HG03196 (cell line): ENCODE results near the gene ME3.
"Not testable (repeated sequence)": the region's sequence is repeated elsewhere in the genome, so short reads cannot be mapped to it uniquely, and the experiment has no call there.

Experiments
- ATAC-seq: cut with Tn5 transposase; IDR thresholded peaks from one replicate; pipeline ENCODE4 v1.9.1; 2021; ENCODE audit not compliant: unreplicated experiment

ME3 gene

GRCh38 chr11:86565801-86566312 lies 106.6 kb downstream of the ME3 start:
- ATAC-seq = no peak

DNA sequence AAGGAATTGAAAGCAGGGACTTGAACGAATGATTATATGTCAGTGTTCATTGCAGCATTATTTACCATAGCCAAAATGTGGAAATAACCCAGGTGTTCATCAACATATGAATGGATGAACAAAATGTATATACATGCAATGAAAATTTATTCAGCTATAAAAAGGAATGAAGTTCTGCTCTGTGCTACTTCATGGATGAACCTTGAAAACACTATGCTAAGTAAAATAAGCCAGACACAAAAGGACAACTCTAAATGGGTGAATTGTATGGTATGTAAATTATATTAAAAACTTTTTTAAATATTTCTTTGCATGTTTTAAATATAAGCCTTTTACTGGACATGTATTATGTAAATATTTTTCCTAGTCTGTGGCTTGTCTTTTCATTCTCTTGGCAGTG lies 107.0 kb downstream of the ME3 start:
- no peak for ATAC-seq

DNA sequence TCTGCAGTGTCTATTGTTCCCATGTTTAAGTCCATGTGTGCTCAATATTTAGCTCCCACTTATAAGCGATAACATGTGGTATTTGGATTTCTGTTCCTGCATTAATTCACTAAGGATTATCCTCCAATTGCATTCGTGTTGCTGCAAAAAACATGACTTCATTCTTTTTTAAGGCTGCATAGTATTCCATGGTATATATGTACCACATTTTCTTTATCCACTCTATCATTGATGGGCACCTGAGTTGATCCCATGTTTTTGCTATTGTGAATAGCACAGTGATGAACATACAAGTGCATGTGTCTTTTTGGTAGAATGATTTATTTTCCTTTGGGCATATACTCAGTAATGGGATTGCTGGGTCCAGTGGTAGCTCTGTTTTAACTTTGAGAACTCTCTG lies 109.6 kb downstream of the ME3 start:
- ATAC-seq = not testable (repeated sequence)

GRCh38 chr11:86559311-86559945 lies 113.0 kb downstream of the ME3 start:
- no peak for ATAC-seq

DNA sequence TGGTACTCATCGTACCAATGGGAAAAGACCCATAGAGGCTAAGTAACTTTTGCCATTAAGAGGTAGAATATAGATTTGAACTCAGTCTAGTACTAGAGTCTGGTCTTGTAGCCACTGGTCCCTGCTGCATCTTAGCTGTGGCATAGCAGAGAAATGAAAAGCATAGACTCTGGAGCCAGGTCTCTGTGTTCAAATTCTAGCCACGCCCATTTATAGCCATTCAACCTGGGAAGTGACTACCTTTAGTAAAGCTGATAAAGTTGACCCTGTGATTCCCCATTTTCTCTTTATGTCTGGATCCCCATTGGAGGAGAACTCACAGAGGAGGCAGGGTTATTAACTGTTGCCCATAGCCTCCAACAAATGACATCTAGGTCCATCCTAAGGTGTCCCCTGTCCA lies 113.6 kb downstream of the ME3 start:
- no peak for ATAC-seq

GRCh38 chr11:86558207-86558606 lies 114.2 kb downstream of the ME3 start:
- ATAC-seq = no peak

GRCh38 chr11:86555866-86556265 lies 116.5 kb downstream of the ME3 start:
- no peak for ATAC-seq

DNA sequence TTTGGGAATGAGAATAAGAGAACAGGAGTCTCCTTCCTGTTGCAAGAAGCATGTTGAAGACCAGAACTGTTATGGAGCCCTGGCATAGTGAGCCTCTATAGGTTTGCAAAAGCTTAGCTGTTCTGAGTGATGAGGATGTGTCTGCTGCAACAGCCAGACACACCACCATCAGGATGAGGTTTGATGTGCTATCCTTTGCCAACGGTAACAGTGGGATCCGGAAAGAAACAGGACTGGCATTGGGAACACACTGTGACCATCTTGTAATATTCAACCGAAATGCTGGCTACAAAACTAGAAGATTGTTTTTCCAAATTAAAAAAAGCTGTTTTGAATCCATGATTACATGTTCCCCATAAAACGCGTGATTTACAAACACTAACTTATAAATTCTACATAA lies 117.0 kb downstream of the ME3 start:
- ATAC-seq = no peak

- ATAC-seq = no peak
These were observed 119.2 kb downstream of the ME3 start for GRCh38 chr11:86553265-86553664.

DNA sequence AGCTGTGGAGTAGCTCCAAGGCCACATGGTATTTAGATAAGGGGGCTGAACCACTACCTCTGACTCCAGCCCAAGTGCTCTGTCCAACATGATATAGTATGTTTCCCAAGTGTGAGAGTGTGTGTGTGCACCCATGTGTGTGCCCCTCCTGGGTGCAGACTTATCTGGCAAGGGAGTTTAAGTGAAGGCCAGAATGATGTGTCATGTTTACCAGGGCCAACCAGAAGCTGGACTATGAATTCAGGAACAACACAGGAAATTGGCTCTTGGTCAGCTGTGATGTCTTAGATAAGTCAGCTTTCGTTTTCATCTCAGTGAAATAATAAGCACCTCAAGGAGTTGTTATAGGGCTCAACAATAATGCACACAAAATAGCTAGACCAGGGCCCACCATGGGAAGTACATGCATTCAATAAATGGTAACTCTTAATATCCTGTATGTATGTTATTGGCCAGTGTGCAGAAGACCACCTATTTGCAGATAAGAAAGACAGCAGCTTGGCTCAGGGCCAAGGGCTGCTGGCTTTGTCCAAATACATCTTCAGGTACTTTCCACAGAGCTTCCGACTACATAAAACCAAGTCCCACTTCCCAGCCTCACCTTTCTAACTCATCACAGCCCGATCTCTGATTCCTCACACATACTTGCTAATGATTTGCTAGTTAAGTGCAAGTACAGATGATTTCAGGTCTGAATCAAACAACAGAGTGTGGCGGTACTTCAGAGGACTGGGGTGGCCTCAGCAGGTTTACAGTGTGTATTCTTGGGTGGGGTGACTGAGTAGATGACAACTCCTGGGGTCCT lies 120.9 kb downstream of the ME3 start:
- no peak for ATAC-seq

GRCh38 chr11:86550757-86551156 lies 121.7 kb downstream of the ME3 start:
- no peak for ATAC-seq

- ATAC-seq = no peak
These were observed 124.0 kb downstream of the ME3 start for GRCh38 chr11:86548271-86548917.

- no peak for ATAC-seq
These were observed 124.7 kb downstream of the ME3 start for GRCh38 chr11:86547727-86548126.

GRCh38 chr11:86541299-86541698 lies 131.1 kb downstream of the ME3 start:
- not testable (repeated sequence) for ATAC-seq

GRCh38 chr11:86538223-86538548 lies 134.2 kb downstream of the ME3 start:
- no peak for ATAC-seq

DNA sequence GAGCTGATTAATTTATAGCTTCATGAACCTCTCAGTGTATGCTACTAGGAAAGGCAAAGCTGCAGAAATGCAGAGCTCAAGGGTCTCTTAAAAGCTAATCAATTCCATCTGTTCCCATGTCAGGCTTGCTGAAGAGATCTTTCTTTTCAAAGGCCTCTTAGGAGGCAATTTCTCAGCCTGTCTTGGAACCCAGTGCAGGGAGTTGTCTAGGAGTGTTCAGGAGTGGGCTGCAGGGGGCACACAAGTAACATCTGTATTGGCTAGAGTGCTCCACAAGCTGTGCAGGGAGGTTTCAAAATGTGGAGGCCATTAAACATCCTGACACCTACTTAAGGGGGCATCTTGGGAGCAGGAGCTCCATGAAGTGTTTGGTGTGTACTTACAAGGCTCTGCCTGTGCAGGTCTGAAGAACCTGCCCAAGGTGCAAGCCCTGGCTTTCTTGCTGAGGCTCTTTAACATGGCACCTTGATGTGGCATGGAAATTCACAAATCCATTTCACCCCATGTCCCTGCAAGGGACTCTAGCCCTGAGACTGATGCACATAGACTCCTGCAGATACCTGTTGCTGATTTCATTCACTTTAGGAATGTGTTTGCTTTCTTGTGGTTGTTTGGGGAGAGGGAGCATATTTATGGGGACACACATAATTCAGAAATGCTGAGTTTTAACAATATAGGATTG lies 134.7 kb downstream of the ME3 start:
- no peak for ATAC-seq

DNA sequence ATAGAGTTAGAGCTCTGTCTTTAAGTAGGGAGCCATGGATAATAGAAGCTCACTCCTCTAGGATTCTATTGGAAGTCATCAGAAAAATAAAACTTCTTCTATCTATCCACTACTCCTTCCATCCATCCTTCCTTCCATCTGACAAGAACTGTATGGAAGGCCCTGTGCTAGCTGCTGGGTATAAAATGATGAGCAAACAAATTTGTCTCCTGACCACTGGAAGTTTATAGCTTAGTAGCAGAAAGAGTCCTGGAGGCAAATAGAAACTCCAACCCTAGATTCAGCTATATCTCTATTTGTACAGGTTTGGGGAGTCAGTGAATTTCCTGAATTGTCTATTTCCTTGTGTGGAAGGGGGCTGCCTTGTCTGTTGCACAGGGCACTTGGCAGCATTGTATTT lies 136.6 kb downstream of the ME3 start:
- no peak for ATAC-seq

DNA sequence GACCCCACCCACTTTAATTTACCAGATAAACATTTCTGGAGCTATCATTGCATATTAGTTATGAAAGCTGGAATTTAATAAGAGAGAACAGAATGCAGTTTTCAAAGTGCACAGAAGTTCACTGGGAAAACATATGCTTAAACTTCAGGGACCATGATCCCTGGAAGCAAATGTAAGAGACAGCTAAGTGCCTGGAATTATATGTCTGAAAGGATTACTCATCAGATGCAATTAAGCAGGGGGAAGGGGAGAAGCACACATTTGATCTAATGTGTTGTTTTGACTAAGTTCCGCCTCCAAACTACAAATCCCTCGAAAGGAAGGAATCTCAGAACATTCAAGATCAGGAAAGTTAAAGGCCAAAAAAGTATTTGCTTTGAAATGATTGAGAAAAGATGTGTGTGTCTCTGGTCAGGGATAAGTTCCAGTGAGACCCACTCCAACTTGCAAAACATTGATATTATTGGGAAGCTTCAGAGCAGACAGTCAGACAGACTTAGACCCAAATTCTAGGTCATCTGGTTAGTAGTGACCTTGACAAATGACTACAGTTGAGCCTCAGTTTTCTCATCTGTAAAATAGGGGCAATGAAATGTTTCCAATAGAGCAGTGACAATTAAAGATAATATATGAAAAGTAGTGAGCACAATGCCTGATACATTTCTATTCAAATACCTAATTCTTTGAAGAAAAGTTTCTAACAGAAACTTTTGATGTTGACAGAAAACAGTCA lies 147.6 kb downstream of the ME3 start:
- ATAC-seq = no peak

GRCh38 chr11:86523738-86524619 lies 148.4 kb downstream of the ME3 start:
- ATAC-seq = no peak

GRCh38 chr11:86522512-86522911 lies 149.9 kb downstream of the ME3 start:
- ATAC-seq = not testable (repeated sequence)
